Measurements from ENCODE around the gene TEX19. TPM values are rescaled to one million over a fixed set of nuclear protein-coding genes. Genes with fewer than 3 reads are reported as not detected.

The TEX19 gene
- total RNA-seq, 1 experiment from 2014 or later = 0.21 TPM

DNA sequence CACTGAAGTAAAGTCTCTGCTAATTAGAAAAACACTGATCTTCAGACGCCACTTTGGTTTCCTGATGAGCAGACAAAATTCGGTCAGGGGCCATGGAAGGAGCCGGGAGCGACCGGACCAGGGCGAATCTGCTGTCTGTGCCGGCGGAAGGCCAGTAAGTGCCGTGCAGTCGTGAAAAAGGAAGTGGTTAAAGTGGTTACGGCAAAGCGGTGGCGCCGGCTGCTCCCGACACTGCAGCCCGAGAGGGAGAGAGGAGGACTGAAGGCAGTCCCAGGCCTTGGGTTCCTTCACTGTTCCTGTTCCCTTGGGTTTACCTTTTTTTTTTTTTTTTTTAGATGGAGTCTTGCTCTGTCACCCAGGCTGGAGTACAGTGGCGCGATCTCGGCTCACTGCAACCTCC lies 41.8 kb downstream of the TEX19 start:
- TF ChIP-seq, protein P1, sequence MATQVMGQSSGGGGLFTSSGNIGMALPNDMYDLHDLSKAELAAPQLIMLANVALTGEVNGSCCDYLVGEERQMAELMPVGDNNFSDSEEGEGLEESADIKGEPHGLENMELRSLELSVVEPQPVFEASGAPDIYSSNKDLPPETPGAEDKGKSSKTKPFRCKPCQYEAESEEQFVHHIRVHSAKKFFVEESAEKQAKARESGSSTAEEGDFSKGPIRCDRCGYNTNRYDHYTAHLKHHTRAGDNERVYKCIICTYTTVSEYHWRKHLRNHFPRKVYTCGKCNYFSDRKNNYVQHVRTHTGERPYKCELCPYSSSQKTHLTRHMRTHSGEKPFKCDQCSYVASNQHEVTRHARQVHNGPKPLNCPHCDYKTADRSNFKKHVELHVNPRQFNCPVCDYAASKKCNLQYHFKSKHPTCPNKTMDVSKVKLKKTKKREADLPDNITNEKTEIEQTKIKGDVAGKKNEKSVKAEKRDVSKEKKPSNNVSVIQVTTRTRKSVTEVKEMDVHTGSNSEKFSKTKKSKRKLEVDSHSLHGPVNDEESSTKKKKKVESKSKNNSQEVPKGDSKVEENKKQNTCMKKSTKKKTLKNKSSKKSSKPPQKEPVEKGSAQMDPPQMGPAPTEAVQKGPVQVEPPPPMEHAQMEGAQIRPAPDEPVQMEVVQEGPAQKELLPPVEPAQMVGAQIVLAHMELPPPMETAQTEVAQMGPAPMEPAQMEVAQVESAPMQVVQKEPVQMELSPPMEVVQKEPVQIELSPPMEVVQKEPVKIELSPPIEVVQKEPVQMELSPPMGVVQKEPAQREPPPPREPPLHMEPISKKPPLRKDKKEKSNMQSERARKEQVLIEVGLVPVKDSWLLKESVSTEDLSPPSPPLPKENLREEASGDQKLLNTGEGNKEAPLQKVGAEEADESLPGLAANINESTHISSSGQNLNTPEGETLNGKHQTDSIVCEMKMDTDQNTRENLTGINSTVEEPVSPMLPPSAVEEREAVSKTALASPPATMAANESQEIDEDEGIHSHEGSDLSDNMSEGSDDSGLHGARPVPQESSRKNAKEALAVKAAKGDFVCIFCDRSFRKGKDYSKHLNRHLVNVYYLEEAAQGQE (IDR thresholded peaks at IDR 0.05; ENCODE audit: insufficient read depth in 1 of 2, low read depth in 2 of 2, low read length in 1 of 2) = no peak
- TF ChIP-seq SIN3A (IDR thresholded peaks at IDR 0.05; ENCODE audit: borderline replicate concordance, insufficient read depth, low read depth, low read length) = no peak
- TF ChIP-seq, protein P2, sequence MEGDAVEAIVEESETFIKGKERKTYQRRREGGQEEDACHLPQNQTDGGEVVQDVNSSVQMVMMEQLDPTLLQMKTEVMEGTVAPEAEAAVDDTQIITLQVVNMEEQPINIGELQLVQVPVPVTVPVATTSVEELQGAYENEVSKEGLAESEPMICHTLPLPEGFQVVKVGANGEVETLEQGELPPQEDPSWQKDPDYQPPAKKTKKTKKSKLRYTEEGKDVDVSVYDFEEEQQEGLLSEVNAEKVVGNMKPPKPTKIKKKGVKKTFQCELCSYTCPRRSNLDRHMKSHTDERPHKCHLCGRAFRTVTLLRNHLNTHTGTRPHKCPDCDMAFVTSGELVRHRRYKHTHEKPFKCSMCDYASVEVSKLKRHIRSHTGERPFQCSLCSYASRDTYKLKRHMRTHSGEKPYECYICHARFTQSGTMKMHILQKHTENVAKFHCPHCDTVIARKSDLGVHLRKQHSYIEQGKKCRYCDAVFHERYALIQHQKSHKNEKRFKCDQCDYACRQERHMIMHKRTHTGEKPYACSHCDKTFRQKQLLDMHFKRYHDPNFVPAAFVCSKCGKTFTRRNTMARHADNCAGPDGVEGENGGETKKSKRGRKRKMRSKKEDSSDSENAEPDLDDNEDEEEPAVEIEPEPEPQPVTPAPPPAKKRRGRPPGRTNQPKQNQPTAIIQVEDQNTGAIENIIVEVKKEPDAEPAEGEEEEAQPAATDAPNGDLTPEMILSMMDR (IDR thresholded peaks at IDR 0.05) = no peak
- TF ChIP-seq TCF7L2 (IDR thresholded peaks at IDR 0.05; ENCODE audit: low read depth, low read length) = no peak
- TF ChIP-seq POLR2AphosphoS5 (IDR thresholded peaks at IDR 0.05; ENCODE audit: low read depth, low read length) = no peak
- Histone ChIP-seq H3K27me3 (ENCODE audit: control insufficient read depth, insufficient read depth, low read length) (no peaks in the 10 kb centered on the region), H3K4me3 (ENCODE audit: low read depth in 2 of 2, low read length in 2 of 2) (no peak overlapping the region), H3K4me1 (ENCODE audit: control insufficient read depth, insufficient read depth, low read length) (peaks cover 7% of the 10 kb centered on the region; the same call in 1 of the 2 replicates), H3K9me3 (ENCODE audit: control insufficient read depth, insufficient read depth, low read depth, low read length) (no peaks in the 10 kb centered on the region), H3K27ac (ENCODE audit: low read length) (no peak overlapping the region), H3K36me3 (ENCODE audit: control insufficient read depth, insufficient read depth, low read length) (no peaks in the 10 kb centered on the region)
- no TSS peak for BruUV-seq (replicated peaks)
- CTCF ChIA-PET = no interaction called here
- intact Hi-C loops (cut with micrococcal nuclease; ENCODE audit: unreplicated experiment) = no loop called here
- POLR2A ChIA-PET = no interaction called here
- in situ Hi-C loops (cut with HindIII; ENCODE audit: low pct_unique_long_range_greater_than_20kb, low sequenced_read_pairs) = no loop called here
- ATAC-seq = no peak
- no peak for DNase-seq (ENCODE audit: low read depth, low spot score)

DNA sequence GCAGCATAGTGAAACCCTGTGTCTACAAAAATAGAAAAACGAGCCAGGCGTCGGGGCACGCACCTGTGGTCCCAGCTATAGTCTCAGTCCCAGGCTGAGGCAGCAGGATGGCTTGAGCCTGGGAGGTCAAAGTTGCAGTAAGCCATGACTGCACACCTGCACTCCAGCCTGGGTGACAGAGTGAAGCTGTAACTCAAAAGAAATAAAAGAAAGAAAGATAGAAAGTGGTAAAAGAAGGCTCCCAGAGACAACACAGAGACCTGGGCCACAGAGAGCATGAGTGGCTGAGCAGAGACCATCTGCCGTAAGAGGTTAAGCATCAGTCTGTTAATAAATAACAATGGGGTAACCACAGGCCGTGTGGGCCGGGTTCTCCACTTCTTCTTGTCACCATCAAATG lies 43.8 kb downstream of the TEX19 start:
- intact Hi-C loops (cut with micrococcal nuclease; ENCODE audit: unreplicated experiment) = no loop called here
- ChIA-PET POLR2A (no interaction called here), CTCF (no interaction called here)
- BruUV-seq (replicated peaks) = no TSS peak
- ATAC-seq = no peak
- DNase-seq (ENCODE audit: low read depth, low spot score) = no peak
- no peak overlapping the region for H3K27ac ChIP-seq (ENCODE audit: low read length)
- H3K27me3 ChIP-seq (ENCODE audit: control insufficient read depth, insufficient read depth, low read length) = no peaks in the 10 kb centered on the region
- no peaks in the 10 kb centered on the region for H3K36me3 ChIP-seq (ENCODE audit: control insufficient read depth, insufficient read depth, low read length)
- no peak overlapping the region for H3K4me3 ChIP-seq (ENCODE audit: low read depth in 2 of 2, low read length in 2 of 2)
- in situ Hi-C loops (cut with HindIII; ENCODE audit: low pct_unique_long_range_greater_than_20kb, low sequenced_read_pairs) = no loop called here
- TF ChIP-seq, protein P2 (IDR thresholded peaks at IDR 0.05) = no peak
- TF ChIP-seq, protein P1 (IDR thresholded peaks at IDR 0.05; ENCODE audit: insufficient read depth in 1 of 2, low read depth in 2 of 2, low read length in 1 of 2) = no peak
- TF ChIP-seq POLR2AphosphoS5 (IDR thresholded peaks at IDR 0.05; ENCODE audit: low read depth, low read length) (no peak), SIN3A (IDR thresholded peaks at IDR 0.05; ENCODE audit: borderline replicate concordance, insufficient read depth, low read depth, low read length) (no peak), TCF7L2 (IDR thresholded peaks at IDR 0.05; ENCODE audit: low read depth, low read length) (no peak)
- no peaks in the 10 kb centered on the region for H3K4me1 ChIP-seq (ENCODE audit: control insufficient read depth, insufficient read depth, low read length)
- H3K9me3 ChIP-seq (ENCODE audit: control insufficient read depth, insufficient read depth, low read depth, low read length) = no peaks in the 10 kb centered on the region
